ENCODE results near the gene MPHOSPH10. TPM values are rescaled to one million over a fixed set of nuclear protein-coding genes. Genes with fewer than 3 reads are reported as not detected.

MPHOSPH10 gene
- polyA plus RNA-seq, 1 experiment, result 7.1 TPM

DNA sequence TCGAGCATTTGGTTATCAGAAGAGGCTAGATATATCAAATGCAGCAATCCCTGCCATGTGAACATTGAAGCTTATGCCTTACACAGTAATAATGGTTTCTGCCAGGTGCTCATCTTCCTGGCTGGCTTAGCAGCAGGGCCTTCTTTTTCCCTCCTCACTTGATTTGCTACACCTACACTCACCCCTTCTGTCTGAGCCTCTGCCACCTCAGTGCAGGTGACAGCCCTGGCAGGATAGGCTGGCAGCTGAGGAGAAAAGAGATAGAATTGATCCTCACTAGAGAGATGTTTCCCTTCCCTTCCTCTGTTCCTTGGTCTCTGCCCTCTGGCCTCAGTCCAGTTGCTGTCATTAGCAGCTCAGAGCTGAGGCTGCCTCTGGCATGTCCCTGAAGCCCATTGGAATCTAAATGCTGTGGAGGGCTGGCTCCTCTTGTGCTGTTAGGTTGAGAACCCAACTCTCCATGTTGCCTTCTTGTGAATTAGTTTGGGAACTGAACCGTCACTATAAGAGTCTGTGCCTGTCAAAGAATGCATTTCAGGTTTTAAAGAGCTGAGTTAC, 18.2 kb downstream of the MPHOSPH10 start:
- no peak overlapping the region for H3K4me3 ChIP-seq (ENCODE audit: low read depth, low read length)
- DNase-seq (ENCODE audit: low read depth), result no peak
- CTCF ChIA-PET, result interaction anchor here (0.7 to 2.0 kb wide), 3 partner anchors 9 to 48 kb away, joined by 3 to 6 read pairs (median 5); no protein-coding TSS in a partner anchor
- POLR2A ChIA-PET, result no interaction called here
- TF ChIP-seq, protein P1, sequence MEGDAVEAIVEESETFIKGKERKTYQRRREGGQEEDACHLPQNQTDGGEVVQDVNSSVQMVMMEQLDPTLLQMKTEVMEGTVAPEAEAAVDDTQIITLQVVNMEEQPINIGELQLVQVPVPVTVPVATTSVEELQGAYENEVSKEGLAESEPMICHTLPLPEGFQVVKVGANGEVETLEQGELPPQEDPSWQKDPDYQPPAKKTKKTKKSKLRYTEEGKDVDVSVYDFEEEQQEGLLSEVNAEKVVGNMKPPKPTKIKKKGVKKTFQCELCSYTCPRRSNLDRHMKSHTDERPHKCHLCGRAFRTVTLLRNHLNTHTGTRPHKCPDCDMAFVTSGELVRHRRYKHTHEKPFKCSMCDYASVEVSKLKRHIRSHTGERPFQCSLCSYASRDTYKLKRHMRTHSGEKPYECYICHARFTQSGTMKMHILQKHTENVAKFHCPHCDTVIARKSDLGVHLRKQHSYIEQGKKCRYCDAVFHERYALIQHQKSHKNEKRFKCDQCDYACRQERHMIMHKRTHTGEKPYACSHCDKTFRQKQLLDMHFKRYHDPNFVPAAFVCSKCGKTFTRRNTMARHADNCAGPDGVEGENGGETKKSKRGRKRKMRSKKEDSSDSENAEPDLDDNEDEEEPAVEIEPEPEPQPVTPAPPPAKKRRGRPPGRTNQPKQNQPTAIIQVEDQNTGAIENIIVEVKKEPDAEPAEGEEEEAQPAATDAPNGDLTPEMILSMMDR (IDR thresholded peaks at IDR 0.05; ENCODE audit: insufficient read depth, low read depth, low read length), result no peak
- H3K36me3 ChIP-seq (ENCODE audit: control insufficient read depth, insufficient read depth, low read length), result peaks cover 26% of the 10 kb centered on the region
- 0 out of 2 replicates have a peak, but pooled peaks cover under 1% of the 10 kb centered on the region for H3K27me3 ChIP-seq (ENCODE audit: control insufficient read depth, insufficient read depth, low read length)

DNA sequence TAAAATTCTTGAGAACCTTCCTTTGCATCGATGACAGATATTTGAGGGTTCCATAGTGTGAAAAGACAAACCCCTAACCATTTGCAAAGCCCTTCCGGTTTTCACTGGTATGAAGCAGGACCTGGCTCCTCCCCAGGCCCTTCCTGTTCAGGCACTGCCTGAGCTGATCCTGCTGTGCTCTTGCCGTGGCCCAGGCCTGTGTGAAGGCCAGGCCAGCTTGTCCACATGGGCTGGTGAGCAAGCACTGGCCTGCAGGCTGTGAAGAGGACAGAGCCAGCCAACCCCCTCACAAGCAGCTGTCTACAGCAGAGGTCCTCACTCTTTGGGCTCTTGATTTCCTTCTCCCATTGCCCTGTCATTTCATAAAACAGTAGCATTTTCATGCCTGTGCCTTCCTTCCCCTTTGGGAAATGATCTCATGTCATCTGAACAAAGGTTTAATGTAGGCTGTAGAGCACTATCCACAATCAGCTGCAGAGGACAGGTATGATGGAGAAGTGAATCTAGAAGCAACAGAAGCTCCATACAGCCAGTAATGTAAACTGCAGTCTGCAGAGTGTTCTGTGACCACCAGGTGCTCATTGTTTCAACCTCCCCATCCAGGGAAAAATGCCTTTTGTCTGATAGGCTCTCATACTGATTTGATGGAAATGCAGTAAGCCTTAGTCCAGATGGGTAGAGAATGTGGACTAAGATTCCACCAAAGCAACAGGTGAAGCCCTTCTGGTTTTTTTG, 19.8 kb downstream of the MPHOSPH10 start:
- Histone ChIP-seq H3K27me3 (ENCODE audit: control insufficient read depth, insufficient read depth, low read length) (peaks cover 6% of the 10 kb centered on the region), H3K36me3 (ENCODE audit: control insufficient read depth, insufficient read depth, low read length) (peaks cover 16% of the 10 kb centered on the region), H3K4me3 (ENCODE audit: low read depth, low read length) (no peak overlapping the region)
- DNase-seq (ENCODE audit: low read depth), result no peak
- POLR2A ChIA-PET, result no interaction called here
- TF ChIP-seq, protein P1 (IDR thresholded peaks at IDR 0.05; ENCODE audit: insufficient read depth, low read depth, low read length), result no peak
- CTCF ChIA-PET, result interaction anchor here (0.6 to 1.1 kb wide), 2 partner anchors 90 to 139 kb away, joined by 3 to 4 read pairs; no protein-coding TSS in a partner anchor

DNA sequence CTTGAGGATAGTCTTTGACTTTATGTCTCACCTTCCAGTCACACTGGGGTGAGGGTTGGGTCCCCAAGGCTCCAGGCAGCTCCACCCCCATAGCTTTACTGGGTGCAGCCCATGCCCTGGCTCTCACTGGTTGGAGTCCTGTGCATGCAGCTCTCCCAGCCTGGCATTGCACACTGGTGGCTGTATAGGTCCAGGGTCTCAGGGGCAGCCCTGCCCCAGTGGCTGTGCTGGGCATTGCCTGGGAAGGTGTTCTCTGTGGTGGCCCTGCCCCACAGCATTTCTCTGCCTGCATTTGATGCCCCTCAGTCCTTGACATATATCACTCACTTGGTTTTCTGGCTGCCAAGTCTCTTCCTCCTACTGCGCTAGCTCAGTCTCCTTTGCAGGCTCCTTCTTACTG, 21.2 kb downstream of the MPHOSPH10 start:
- Histone ChIP-seq H3K36me3 (ENCODE audit: control insufficient read depth, insufficient read depth, low read length) (peaks cover 10% of the 10 kb centered on the region), H3K27me3 (ENCODE audit: control insufficient read depth, insufficient read depth, low read length) (peaks cover 6% of the 10 kb centered on the region), H3K4me3 (ENCODE audit: low read depth, low read length) (no peak overlapping the region)
- CTCF ChIA-PET, result interaction anchor here (1.3 kb wide), 1 partner anchor 186 kb away, joined by 3 read pairs; no protein-coding TSS in a partner anchor
- POLR2A ChIA-PET, result no interaction called here
- TF ChIP-seq, protein P1 (IDR thresholded peaks at IDR 0.05; ENCODE audit: insufficient read depth, low read depth, low read length), result no peak
- no peak for DNase-seq (ENCODE audit: low read depth)

DNA sequence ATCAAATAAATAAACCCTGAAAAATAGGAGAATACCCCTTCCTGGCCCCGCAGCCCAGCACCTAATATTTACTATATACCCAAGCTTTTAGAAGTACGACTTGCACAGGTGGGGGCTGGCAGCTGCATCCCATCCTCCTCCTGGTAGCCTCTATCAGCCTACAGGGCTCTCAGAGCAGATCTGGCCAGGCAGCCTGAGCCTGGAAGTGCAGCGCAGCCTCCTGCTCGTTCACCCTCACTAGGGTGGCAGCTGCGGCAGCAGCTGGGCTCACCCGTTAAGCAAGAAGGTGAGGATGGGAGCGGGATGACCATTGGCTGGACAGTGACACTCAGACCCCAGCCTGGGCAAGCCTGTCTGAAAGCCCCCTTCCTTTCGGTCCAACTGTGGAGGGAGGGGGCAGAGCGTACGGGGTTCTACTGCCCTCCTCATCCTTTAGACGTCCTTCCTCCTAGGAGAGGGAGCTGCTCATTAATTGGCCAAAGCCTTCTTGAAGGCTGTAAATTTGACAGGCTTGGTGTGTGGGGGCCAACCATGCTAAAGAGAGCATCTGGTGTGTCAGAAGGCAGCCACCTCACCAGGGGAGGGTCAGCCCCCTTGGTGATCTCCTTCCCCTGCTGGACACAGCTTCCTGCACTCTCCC, 23.3 kb downstream of the MPHOSPH10 start:
- POLR2A ChIA-PET, result no interaction called here

More for the DNA sequence above, 23.3 kb downstream of the MPHOSPH10 start:
- no peak for DNase-seq (ENCODE audit: low read depth)
- H3K27me3 ChIP-seq (ENCODE audit: control insufficient read depth, insufficient read depth, low read length), result peaks cover 6% of the 10 kb centered on the region
- CTCF ChIA-PET, result no interaction called here
- TF ChIP-seq, protein P1 (IDR thresholded peaks at IDR 0.05; ENCODE audit: insufficient read depth, low read depth, low read length), result no peak
- H3K4me3 ChIP-seq (ENCODE audit: low read depth, low read length), result no peak overlapping the region
- H3K36me3 ChIP-seq (ENCODE audit: control insufficient read depth, insufficient read depth, low read length), result peaks cover 6% of the 10 kb centered on the region
